Endothelial cell of umbilical vein (primary cell): ENCODE measurements around the gene DIS3. TPM values are rescaled to one million over a fixed set of nuclear protein-coding genes. Genes with fewer than 3 reads are reported as not detected.

Source experiments
- BruUV-seq: library from RNA; stranded (reverse); fragments of 400-500 nt; replicated peaks from 2 replicates; lab custom pipeline; 2021; lab: Mats Ljungman, UMichigan
- CTCF ChIA-PET: fragments of 300-600, 350-600 bp; sonication (Branson Sonifier 250); formaldehyde crosslinking; loops from one replicate; lab custom pipeline; 2021; ENCODE audit warnings: antibody characterized with exemption, inconsistent platforms; lab: Charles Lee
- POLR2A ChIA-PET: fragments of 300-600, 350-600 bp; sonication (Branson Sonifier 250); formaldehyde crosslinking; loops from one replicate; lab custom pipeline; 2021; ENCODE audit warnings: antibody characterized with exemption, inconsistent platforms; lab: Charles Lee
- DNase-seq: peaks from one replicate; pipeline ENCODE4 v3.0.0-alpha.2; 2011; ENCODE audit warnings: low read depth, low spot score
- FAIRE-seq: peaks from 2 replicates; lab custom pipeline; 2011; peaks lifted over from hg19 to GRCh38; lab: Jason Lieb, UNC
- H2AFZ ChIP-seq: 2 replicates; pipeline ENCODE4 v1.6.0; 2012; ENCODE audit warnings: low read depth, low read length, control low read depth, inconsistent platforms
- H3K27ac ChIP-seq: 2 replicates; pipeline ENCODE4 v1.5.1; 2011; ENCODE audit warnings: low read depth, mild to moderate bottlenecking, control low read depth, low read length, moderate library complexity; ENCODE audit not compliant: insufficient read depth
- H3K27me3 ChIP-seq, 2 experiments: 2 replicates each; pipeline versions ENCODE4 v1.6.0 to v1.6.1; 2011; ENCODE audit warnings: low read length in 2 of 2, mixed read lengths in 1 of 2; ENCODE audit not compliant: control insufficient read depth in 2 of 2, insufficient read depth in 2 of 2
- H3K36me3 ChIP-seq, 2 experiments: 2 replicates in 1 of 2; 3 replicates in 1 of 2; pipeline ENCODE4 v1.5.1; 2011; ENCODE audit warnings: low read length in 2 of 2, mild to moderate bottlenecking in 1 of 2, moderate library complexity in 1 of 2; ENCODE audit not compliant: control insufficient read depth in 2 of 2, insufficient read depth in 2 of 2; ENCODE audit errors: extremely low read depth in 1 of 2
- H3K4me1 ChIP-seq: 3 replicates; pipeline ENCODE4 v1.5.1; 2011; ENCODE audit warnings: mild to moderate bottlenecking, low read length; ENCODE audit not compliant: control insufficient read depth, insufficient read depth; ENCODE audit errors: extremely low read depth
- H3K4me2 ChIP-seq: 2 replicates; pipeline ENCODE4 v1.6.1; 2011; ENCODE audit warnings: low read length, control low read depth, mixed read lengths; ENCODE audit not compliant: insufficient read depth
- H3K4me3 ChIP-seq, 3 experiments: fragments of 200-600 bp in 1 of 3; sonication (generic), shearing (Covaris generic) in 1 of 3; replicated peaks in 1 of 3; 2 replicates each; pipeline ENCODE4 v1.5.1; 2011 to 2016; ENCODE audit warnings: control low read depth in 3 of 3, low read length in 3 of 3, mild to moderate bottlenecking in 2 of 3, inconsistent platforms in 1 of 3, low read depth in 1 of 3, moderate library complexity in 1 of 3; ENCODE audit not compliant: insufficient read depth in 1 of 3
- H3K79me2 ChIP-seq: 2 replicates; pipeline ENCODE4 v1.6.0; 2012; ENCODE audit warnings: low read length, inconsistent platforms; ENCODE audit not compliant: control insufficient read depth, insufficient read depth
- H3K9ac ChIP-seq: replicated peaks from 2 replicates; pipeline ENCODE3; 2011; ENCODE audit warnings: low read length, control low read depth; ENCODE audit not compliant: insufficient read depth; ENCODE audit errors: extremely low read depth
- H3K9me1 ChIP-seq: replicated peaks from 3 replicates; pipeline ENCODE4 v1.6.0; 2011; ENCODE audit warnings: mild to moderate bottlenecking, low read length; ENCODE audit not compliant: control insufficient read depth, insufficient read depth; ENCODE audit errors: extremely low read depth
- H3K9me3 ChIP-seq: replicated peaks from 2 replicates; pipeline ENCODE4 v1.5.1; 2012; ENCODE audit warnings: low read length, inconsistent platforms; ENCODE audit not compliant: control insufficient read depth, insufficient read depth
- H4K20me1 ChIP-seq: replicated peaks from 2 replicates; pipeline ENCODE3; 2011; ENCODE audit warnings: mild to moderate bottlenecking, low read length; ENCODE audit not compliant: control insufficient read depth, insufficient read depth; ENCODE audit errors: extremely low read depth
- CTCF ChIP-seq, 2 donors: IDR thresholded peaks; 1 replicate in 1 of 2; 2 replicates in 1 of 2; pipeline ENCODE4 v1.5.1; 2011; ENCODE audit warnings: low read length in 2 of 2, mild to moderate bottlenecking in 2 of 2, moderate library complexity in 2 of 2, control low read depth in 1 of 2, inconsistent platforms in 1 of 2, low read depth in 1 of 2; ENCODE audit not compliant: insufficient read depth in 1 of 2; ENCODE audit errors: extremely low read depth in 1 of 2
- EZH2 ChIP-seq: IDR thresholded peaks from 2 replicates; pipeline ENCODE4 v1.6.1; 2012; ENCODE audit warnings: borderline replicate concordance, low read depth, mild to moderate bottlenecking, moderate library complexity, low read length, inconsistent platforms; ENCODE audit not compliant: severe bottlenecking
- FOS ChIP-seq: IDR thresholded peaks from 2 replicates; pipeline ENCODE4 v1.6.1; 2011; ENCODE audit warnings: mild to moderate bottlenecking, low read length, moderate library complexity, borderline replicate concordance; ENCODE audit not compliant: insufficient read depth
- GATA2 ChIP-seq: IDR thresholded peaks from 2 replicates; pipeline ENCODE4 v1.7.0; 2011; ENCODE audit warnings: low read depth, mild to moderate bottlenecking, moderate library complexity, mixed read lengths, low read length; ENCODE audit not compliant: insufficient read length, insufficient read depth
- JUN ChIP-seq: IDR thresholded peaks from 2 replicates; pipeline ENCODE4 v1.6.1; 2011; ENCODE audit warnings: borderline replicate concordance, low read depth; ENCODE audit not compliant: insufficient read length, insufficient read depth
- MAX ChIP-seq: IDR thresholded peaks from 2 replicates; pipeline ENCODE4 v1.6.1; 2011; ENCODE audit not compliant: insufficient read depth, insufficient read length
- MYC ChIP-seq: IDR thresholded peaks from one replicate; pipeline ENCODE4 v1.6.1; 2011; ENCODE audit warnings: mild to moderate bottlenecking, low read depth, low read length
- POLR2A ChIP-seq: IDR thresholded peaks from 2 replicates; pipeline ENCODE4 v1.6.1; 2012; ENCODE audit warnings: low read depth, mild to moderate bottlenecking, control low read depth, low read length
- POLR2AphosphoS5 ChIP-seq: IDR thresholded peaks from 2 replicates; pipeline ENCODE4 v1.6.1; 2012; ENCODE audit warnings: low read depth, mild to moderate bottlenecking, control low read depth, low read length, moderate library complexity; ENCODE audit not compliant: insufficient read depth
- dilution Hi-C: fragments of 300-500 bp; cut with MboI; formaldehyde crosslinking; loops from one replicate; pipeline ENCODE4 v1.15.0; 2019; ENCODE audit warnings: low sequenced_read_pairs; ENCODE audit not compliant: extremely low pct_ligation_motif_present
- intact Hi-C: fragments of 100-400 bp; cut with micrococcal nuclease; formaldehyde crosslinking; loops from one replicate; pipeline ENCODE4 v1.10.0; 2022
- polyA plus RNA-seq, 4 experiments: library from polyadenylated mRNA; depleted of rRNA in 3 of 4; stranded (reverse) in 3 of 4; unstranded in 1 of 4; fragments of >200 nt; gene quantifications; 2 replicates each; pipeline versions ENCODE4 v1.2.1 to v1.2.3, GENCODE V29; 2011 to 2012; ENCODE audit warnings: missing spikeins in 1 of 4
- small RNA-seq: library from RNA; depleted of rRNA; stranded (forward); fragments of <200 nt; gene quantifications from one replicate; pipeline ENCODE3, GENCODE V24; 2012; ENCODE audit warnings: low replicate concordance, low read depth; ENCODE audit not compliant: insufficient read depth, insufficient read length
- total RNA-seq: library from RNA; stranded (reverse); gene quantifications from 2 replicates; pipeline ENCODE4 v1.2.3, GENCODE V29; 2021

Gene DIS3
- total and polyA plus RNA-seq, 2 donors (not counting 3 experiments of a cell fraction or from before 2014, with no cell fraction given), result 12.4 to 31.4 TPM

- H3K4me1 ChIP-seq, result peaks cover 9% of the 10 kb centered on the region
- intact Hi-C loops (no loop called here), dilution Hi-C loops (no loop called here)
- peaks cover 79% of the 10 kb centered on the region for H3K79me2 ChIP-seq
- no peak overlapping the region for H2AFZ ChIP-seq
- H3K9me3 ChIP-seq, result no peaks in the 10 kb centered on the region
- ChIA-PET CTCF (no interaction called here), POLR2A (interaction anchor here (0.6 kb wide), 1 partner anchor 818 kb away, joined by 3 read pairs; no protein-coding TSS in a partner anchor)
- no peak overlapping the region for H3K4me2 ChIP-seq
- H3K9me1 ChIP-seq, result no peaks in the 10 kb centered on the region
- no peaks in the 10 kb centered on the region for H3K27me3 ChIP-seq
- H3K36me3 ChIP-seq, result peaks cover 4 to 7% of the 10 kb centered on the region in 2 experiments
- FAIRE-seq, result peak; percentile 82
- peak overlapping the region; percentile 37 for H3K27ac ChIP-seq
- H3K4me3 ChIP-seq, result no peak overlapping the region
- TF ChIP-seq CTCF (IDR thresholded peaks at IDR 0.05; ENCODE audit: extremely low read depth in 1 of 2, insufficient read depth in 1 of 2, low read depth in 1 of 2, low read length in 2 of 2), result no peak
- no peak for TF ChIP-seq POLR2A
- TF ChIP-seq JUN, result no peak
- TF ChIP-seq GATA2, result no peak
- no peak for TF ChIP-seq MYC
- TF ChIP-seq MAX, result no peak
- TF ChIP-seq EZH2, result no peak
- TF ChIP-seq POLR2AphosphoS5, result no peak
- no peak for TF ChIP-seq FOS
- peak; percentile 84 for DNase-seq
- no TSS peak for BruUV-seq
- no peak overlapping the region for H3K9ac ChIP-seq
- H4K20me1 ChIP-seq, result no peaks in the 10 kb centered on the region
Measured at GRCh38 chr13:72716776-72717175, 64.9 kb downstream of the DIS3 start.

Small RNA genes within 50 kb of the gene (small RNA-seq; reads per million reads assigned to genes)
- 1.8 reads per million for gene RNU6-80P

Other genes with a start within 250 kb of the DIS3 start
- 19.4 and 22.6 TPM in 2 replicates for gene MZT1, start 54.3 kb downstream of the DIS3 start, total RNA-seq
- gene MZT1, start 54.3 kb downstream of the DIS3 start, polyA plus RNA-seq, result 4.2 and 6.3 TPM in 2 replicates
- 11.2 and 11.5 TPM in 2 replicates for gene BORA, start 54.0 kb downstream of the DIS3 start, total RNA-seq
- gene BORA, start 54.0 kb downstream of the DIS3 start, polyA plus RNA-seq, result 2.4 and 3.2 TPM in 2 replicates
- 18.2 and 18.4 TPM in 2 replicates for gene PIBF1, start 233 bp upstream of the DIS3 start, total RNA-seq
- gene PIBF1, start 233 bp upstream of the DIS3 start, polyA plus RNA-seq, result 0.72 and 1.4 TPM in 2 replicates